Activated CD8-positive, alpha-beta memory T cell treated with anti-CD3 and anti-CD28 coated beads for 24 hours (primary cell): ENCODE results near the gene GPAT3.

Experiments used
- DNase-seq: peaks from one replicate; pipeline ENCODE4 v3.0.0-alpha.2; 2020

Gene GPAT3

DNA sequence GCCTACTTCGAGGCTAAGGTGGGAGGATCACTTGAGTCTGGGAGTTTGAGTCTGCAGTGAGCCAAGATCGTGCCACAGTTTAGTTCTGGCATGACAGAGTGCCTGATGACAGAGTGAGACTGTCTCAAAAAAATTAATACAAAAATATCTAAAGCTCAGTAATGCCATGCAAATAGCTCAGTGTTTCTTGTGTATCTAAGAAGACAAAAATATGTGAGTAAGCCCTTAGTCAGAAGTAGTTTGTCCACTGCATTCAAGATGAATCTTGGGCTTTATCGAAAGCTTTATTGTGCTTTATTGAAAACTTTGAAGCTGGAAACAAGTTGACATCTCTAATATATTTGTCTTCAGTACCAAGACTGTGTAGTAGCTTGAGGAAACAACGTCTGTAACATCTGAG is 115.9 kb downstream of the GPAT3 start:
- DNase-seq = no peak
